A549 (cell line): ENCODE results near the gene GRK4.

Experiments
- POLR2A ChIP-seq: IDR thresholded peaks from 2 replicates; pipeline ENCODE4 v1.6.1; 2012; ENCODE audit warnings: mild to moderate bottlenecking, low read length
- SMC3 ChIP-seq: fragments of >200 bp; sonication (Bioruptor Twin); formaldehyde crosslinking; IDR thresholded peaks from 3 replicates; pipeline ENCODE4 v1.6.1; 2018; ENCODE audit warnings: inconsistent platforms
- TF ChIP-seq, protein P1 (sequence below): fragments of 250-450 bp; sonication (Bioruptor Pico); IDR thresholded peaks from 2 replicates; pipeline ENCODE4 v1.5.0; 2021; ENCODE audit warnings: mild to moderate bottlenecking, moderate library complexity, borderline replicate concordance
- TF ChIP-seq, protein P2 (sequence below): fragments of >200 bp; sonication (Bioruptor Twin); formaldehyde crosslinking; IDR thresholded peaks from 3 replicates; pipeline ENCODE4 v1.5.1; 2016
- TF ChIP-seq, protein P3 (sequence below): fragments of >200 bp; sonication (Bioruptor Twin); formaldehyde crosslinking; IDR thresholded peaks from 2 replicates; pipeline ENCODE4 v1.6.1; 2016
- TF ChIP-seq, protein P4 (sequence below): IDR thresholded peaks from 2 replicates; pipeline ENCODE4 v1.6.1; 2012
- TF ChIP-seq, protein P5 (sequence below): IDR thresholded peaks from 2 replicates; pipeline ENCODE4 v1.6.1; 2012

DNA sequence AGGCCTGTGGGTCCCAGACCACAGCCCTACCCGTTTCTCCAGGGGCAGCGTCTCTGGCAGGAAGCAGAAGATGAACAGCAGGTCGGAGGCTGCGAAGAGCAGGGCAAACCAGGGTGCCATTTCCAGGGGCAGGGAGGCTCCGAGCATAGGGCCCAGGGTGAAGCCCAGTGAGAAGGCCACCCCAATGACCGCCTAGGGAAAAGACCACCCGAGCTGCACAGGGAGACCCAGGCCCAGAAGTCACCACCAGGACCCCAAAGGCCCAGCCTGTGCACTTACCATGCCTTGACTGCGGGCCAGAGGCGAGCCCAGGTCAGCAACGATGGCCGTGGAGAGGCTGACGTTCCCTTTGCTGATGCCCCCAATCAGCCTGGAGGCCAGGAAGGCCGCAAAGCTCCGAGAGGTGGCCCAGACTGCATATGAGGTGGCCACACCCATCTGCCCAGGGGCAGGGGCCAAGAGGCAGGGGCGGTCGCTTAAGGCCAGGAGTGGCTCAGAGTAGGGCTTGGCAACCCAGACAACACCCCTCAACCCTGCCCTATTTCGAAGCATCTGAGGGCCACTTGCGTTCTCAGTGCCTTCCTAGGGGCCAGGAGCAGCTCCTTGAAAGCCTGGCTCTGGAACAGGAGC, 30.9 kb upstream of the GRK4 start:
- TF ChIP-seq, protein P1, sequence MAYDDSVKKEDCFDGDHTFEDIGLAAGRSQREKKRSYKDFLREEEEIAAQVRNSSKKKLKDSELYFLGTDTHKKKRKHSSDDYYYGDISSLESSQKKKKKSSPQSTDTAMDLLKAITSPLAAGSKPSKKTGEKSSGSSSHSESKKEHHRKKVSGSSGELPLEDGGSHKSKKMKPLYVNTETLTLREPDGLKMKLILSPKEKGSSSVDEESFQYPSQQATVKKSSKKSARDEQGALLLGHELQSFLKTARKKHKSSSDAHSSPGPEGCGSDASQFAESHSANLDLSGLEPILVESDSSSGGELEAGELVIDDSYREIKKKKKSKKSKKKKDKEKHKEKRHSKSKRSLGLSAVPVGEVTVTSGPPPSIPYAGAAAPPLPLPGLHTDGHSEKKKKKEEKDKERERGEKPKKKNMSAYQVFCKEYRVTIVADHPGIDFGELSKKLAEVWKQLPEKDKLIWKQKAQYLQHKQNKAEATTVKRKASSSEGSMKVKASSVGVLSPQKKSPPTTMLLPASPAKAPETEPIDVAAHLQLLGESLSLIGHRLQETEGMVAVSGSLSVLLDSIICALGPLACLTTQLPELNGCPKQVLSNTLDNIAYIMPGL (CRISPR knock-in tag): no peak
- TF ChIP-seq POLR2A: no peak
- TF ChIP-seq, protein P2, sequence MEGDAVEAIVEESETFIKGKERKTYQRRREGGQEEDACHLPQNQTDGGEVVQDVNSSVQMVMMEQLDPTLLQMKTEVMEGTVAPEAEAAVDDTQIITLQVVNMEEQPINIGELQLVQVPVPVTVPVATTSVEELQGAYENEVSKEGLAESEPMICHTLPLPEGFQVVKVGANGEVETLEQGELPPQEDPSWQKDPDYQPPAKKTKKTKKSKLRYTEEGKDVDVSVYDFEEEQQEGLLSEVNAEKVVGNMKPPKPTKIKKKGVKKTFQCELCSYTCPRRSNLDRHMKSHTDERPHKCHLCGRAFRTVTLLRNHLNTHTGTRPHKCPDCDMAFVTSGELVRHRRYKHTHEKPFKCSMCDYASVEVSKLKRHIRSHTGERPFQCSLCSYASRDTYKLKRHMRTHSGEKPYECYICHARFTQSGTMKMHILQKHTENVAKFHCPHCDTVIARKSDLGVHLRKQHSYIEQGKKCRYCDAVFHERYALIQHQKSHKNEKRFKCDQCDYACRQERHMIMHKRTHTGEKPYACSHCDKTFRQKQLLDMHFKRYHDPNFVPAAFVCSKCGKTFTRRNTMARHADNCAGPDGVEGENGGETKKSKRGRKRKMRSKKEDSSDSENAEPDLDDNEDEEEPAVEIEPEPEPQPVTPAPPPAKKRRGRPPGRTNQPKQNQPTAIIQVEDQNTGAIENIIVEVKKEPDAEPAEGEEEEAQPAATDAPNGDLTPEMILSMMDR: no peak
- TF ChIP-seq, protein P3, sequence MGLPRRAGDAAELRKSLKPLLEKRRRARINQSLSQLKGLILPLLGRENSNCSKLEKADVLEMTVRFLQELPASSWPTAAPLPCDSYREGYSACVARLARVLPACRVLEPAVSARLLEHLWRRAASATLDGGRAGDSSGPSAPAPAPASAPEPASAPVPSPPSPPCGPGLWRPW: no peak
- TF ChIP-seq, protein P4, sequence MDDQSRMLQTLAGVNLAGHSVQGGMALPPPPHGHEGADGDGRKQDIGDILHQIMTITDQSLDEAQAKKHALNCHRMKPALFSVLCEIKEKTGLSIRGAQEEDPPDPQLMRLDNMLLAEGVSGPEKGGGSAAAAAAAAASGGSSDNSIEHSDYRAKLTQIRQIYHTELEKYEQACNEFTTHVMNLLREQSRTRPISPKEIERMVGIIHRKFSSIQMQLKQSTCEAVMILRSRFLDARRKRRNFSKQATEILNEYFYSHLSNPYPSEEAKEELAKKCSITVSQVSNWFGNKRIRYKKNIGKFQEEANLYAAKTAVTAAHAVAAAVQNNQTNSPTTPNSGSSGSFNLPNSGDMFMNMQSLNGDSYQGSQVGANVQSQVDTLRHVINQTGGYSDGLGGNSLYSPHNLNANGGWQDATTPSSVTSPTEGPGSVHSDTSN: no peak
- TF ChIP-seq SMC3: no peak
- TF ChIP-seq, protein P5, sequence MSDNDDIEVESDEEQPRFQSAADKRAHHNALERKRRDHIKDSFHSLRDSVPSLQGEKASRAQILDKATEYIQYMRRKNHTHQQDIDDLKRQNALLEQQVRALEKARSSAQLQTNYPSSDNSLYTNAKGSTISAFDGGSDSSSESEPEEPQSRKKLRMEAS: no peak
